Jurkat, Clone E6-1 (cell line): ENCODE data around the gene RBBP8. TPM values are rescaled to one million over a fixed set of nuclear protein-coding genes. Genes with fewer than 3 reads are reported as not detected.
"Not testable (repeated sequence)": the region's sequence is repeated elsewhere in the genome, so short reads cannot be mapped to it uniquely, and the experiment has no call there.

Experiments used
- DNase-seq: peaks from one replicate; pipeline ENCODE4 v3.0.0-alpha.2; 2011; ENCODE audit warnings: low read depth, low spot score
- H3K4me3 ChIP-seq: 2 replicates; pipeline ENCODE4 v1.5.1; 2011; ENCODE audit warnings: mild to moderate bottlenecking, low read length, control low read depth, moderate library complexity
- polyA plus RNA-seq: library from polyadenylated mRNA; unstranded; fragments of >200 nt; gene quantifications from one replicate; pipeline ENCODE4 v1.2.1, GENCODE V29; 2012; ENCODE audit warnings: missing spikeins; ENCODE audit not compliant: insufficient read length, insufficient read depth

RBBP8 gene
- polyA plus RNA-seq = 77.8 TPM

- peak within 1 kb of the TSS; percentile 95 for H3K4me3 ChIP-seq
- peak; percentile 66 for DNase-seq
Measured at GRCh38 chr18:22933206-22933965, at the start of gene RBBP8. Gene RBBP8 (plus strand): TSS chr18:22933328. CDS start chr18:22936852, 3,524 bp downstream.

DNA sequence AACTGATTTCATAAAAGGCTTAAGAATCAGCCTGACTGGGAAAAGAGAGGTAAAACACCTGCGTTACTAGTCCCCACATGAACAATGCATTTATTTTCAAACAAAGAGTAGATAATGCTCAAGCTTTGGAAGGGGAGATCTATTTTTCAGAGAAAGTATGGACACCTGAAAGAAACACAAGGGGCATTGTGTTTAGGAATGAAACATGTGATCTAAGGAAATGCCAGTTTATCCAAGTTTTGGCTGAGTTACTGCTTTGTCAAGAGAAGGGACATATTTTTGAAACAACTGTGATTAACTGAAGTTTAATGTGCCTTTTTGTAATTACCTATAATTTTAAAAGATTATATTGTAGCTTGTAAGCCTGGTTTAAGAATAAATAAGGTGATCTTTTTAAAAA is 49.3 kb upstream of the RBBP8 start:
- DNase-seq = no peak
- no peak overlapping the region for H3K4me3 ChIP-seq

GRCh38 chr18:22885694-22886093 is 47.4 kb upstream of the RBBP8 start:
- H3K4me3 ChIP-seq, DNase-seq: not testable (repeated sequence)

- no peak for DNase-seq
- H3K4me3 ChIP-seq = no peak overlapping the region
Measured at GRCh38 chr18:22899421-22899820, 33.7 kb upstream of the RBBP8 start.

GRCh38 chr18:22900558-22901238 is 32.4 kb upstream of the RBBP8 start:
- no peak for DNase-seq

GRCh38 chr18:22902093-22902492 is 31.0 kb upstream of the RBBP8 start:
- DNase-seq = no peak
- H3K4me3 ChIP-seq = no peak overlapping the region

More at GRCh38 chr18:22900558-22901238, 32.4 kb upstream of the RBBP8 start:
- H3K4me3 ChIP-seq = no peak overlapping the region

GRCh38 chr18:22903248-22903647 is 29.9 kb upstream of the RBBP8 start:
- not testable (repeated sequence) for H3K4me3 ChIP-seq, DNase-seq

DNA sequence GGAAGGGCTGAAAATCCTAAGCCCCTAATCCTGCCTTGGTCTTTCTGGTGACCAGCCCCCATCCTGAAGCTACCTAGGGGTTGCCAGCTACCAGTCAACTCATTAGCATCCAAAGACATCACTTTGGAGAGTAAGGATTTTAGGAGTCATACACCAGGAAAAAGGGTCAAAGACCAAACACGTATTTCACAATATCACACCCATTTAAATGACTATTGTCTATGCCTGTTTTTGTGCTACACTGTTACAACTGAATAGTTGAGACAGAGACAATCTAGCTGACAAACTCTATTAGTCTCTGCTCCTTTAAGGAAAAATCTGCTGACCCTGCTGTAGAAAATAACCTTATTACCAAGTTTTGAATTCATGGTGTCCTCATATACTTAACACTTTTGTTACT is 21.0 kb upstream of the RBBP8 start:
- DNase-seq = no peak

DNA sequence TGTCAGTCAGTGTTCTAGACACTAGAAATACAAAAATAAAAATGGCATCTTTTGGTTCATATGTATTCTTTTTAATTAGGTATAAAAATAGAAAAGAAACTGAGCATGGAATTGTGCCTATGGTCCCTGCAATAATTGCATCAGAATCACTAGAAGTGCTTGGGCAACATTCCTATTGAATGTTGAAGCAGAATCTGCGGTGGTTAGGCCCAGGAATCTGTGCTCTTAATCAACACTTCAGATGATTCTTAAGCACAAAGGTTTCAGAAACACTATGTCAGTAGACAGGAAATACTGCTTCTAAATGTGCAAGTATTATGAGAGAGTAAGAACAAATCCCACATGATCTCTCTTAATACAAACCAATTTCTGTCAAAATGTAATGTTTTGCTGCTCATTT is 20.3 kb upstream of the RBBP8 start:
- no peak for DNase-seq
- no peak overlapping the region for H3K4me3 ChIP-seq

More for the DNA sequence above, 21.0 kb upstream of the RBBP8 start:
- H3K4me3 ChIP-seq = no peak overlapping the region

GRCh38 chr18:22913861-22914260 is 19.3 kb upstream of the RBBP8 start:
- DNase-seq = no peak
- no peak overlapping the region for H3K4me3 ChIP-seq

DNA sequence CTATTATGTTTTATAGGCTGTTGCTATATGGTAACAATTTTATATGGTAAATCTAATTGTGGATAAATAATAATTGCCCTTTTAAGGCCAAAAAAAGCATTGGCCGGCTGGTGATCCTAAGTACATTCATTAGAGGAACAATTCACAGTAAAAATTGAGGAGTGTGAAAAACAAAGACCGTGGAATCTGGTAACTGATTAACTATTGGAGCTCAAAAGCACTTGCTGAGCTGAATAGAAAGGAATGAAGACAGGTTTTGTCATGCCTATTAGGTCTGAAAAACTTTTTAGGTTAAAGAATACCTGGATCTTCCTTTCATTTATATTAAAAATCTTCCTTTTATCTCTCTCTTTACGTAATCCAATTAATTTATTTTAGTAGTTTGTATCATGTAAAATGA is 18.5 kb upstream of the RBBP8 start:
- DNase-seq = no peak
- H3K4me3 ChIP-seq = no peak overlapping the region

GRCh38 chr18:22915337-22915736 is 17.8 kb upstream of the RBBP8 start:
- DNase-seq = no peak
- no peak overlapping the region for H3K4me3 ChIP-seq

GRCh38 chr18:22921772-22922171 is 11.4 kb upstream of the RBBP8 start:
- no peak overlapping the region for H3K4me3 ChIP-seq
- no peak for DNase-seq

GRCh38 chr18:22924589-22924988 is 8.5 kb upstream of the RBBP8 start:
- DNase-seq = no peak
- H3K4me3 ChIP-seq = no peak overlapping the region

GRCh38 chr18:22926454-22926853 is 6.7 kb upstream of the RBBP8 start:
- H3K4me3 ChIP-seq = no peak overlapping the region
- DNase-seq = no peak

GRCh38 chr18:22928339-22928738 is 4.8 kb upstream of the RBBP8 start:
- no peak overlapping the region for H3K4me3 ChIP-seq
- DNase-seq = no peak

DNA sequence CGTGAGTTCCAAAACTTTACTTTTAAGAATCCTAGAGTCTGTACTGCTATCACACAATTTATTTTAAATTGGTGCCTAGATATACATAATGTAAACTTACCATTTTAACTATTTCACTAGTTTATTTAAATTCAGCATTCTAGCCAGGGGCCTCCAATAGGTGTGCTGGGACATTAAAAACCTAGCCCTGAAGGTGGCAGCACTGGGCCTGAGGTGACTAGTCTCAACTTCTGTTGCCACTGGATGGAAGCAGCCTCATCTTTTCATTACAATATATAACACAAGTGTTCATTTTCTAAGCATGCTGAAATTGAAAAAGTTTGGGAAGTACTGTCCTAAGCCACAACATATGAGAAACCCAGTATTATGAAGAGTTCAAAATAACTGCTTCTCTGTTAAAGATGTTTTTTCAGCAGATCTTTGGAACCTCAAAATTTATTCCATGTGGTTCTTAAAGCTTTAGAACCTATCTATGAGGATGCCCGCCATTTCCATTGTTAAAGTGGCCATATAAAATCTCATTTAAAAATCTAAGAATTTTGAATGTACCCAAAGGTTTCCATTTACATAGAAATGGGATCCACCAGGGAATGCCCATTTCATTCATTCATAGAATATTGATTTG is 2.9 kb upstream of the RBBP8 start:
- no peak overlapping the region for H3K4me3 ChIP-seq
- peak; percentile 63 for DNase-seq

GRCh38 chr18:22932885-22933205 is 283 bp upstream of the RBBP8 start:
- H3K4me3 ChIP-seq = peak overlapping the region; percentile 95
- DNase-seq = no peak

- no peak for DNase-seq
- peak overlapping the region; percentile 95 for H3K4me3 ChIP-seq
Measured at GRCh38 chr18:22933966-22934423, 867 bp downstream of the RBBP8 start.

- no peak for DNase-seq
- H3K4me3 ChIP-seq = peak overlapping the region; percentile 95
Measured at GRCh38 chr18:22934789-22935188, 1.7 kb downstream of the RBBP8 start.
